Dermis microvascular lymphatic vessel endothelial cell (primary cell): Measurements from ENCODE around the gene NAGK. TPM values are rescaled to one million over a fixed set of nuclear protein-coding genes. Genes with fewer than 3 reads are reported as not detected.
"Not testable (repeated sequence)": the region's sequence is repeated elsewhere in the genome, so short reads cannot be mapped to it uniquely, and the experiment has no call there.

Source experiments
- DNase-seq, 2 donors: peaks; one replicate each; pipeline versions ENCODE4 v3.0.0 to v3.0.0-alpha.2; 2010; ENCODE audit warnings: low read depth in 2 of 2
- total RNA-seq: library from RNA; depleted of rRNA; stranded (reverse); fragments of >200 nt; gene quantifications from 2 replicates; pipeline ENCODE4 v1.2.1, GENCODE V29; 2014

NAGK gene
- total RNA-seq, 1 donor from 2014 or later, result 51.0 TPM

DNA sequence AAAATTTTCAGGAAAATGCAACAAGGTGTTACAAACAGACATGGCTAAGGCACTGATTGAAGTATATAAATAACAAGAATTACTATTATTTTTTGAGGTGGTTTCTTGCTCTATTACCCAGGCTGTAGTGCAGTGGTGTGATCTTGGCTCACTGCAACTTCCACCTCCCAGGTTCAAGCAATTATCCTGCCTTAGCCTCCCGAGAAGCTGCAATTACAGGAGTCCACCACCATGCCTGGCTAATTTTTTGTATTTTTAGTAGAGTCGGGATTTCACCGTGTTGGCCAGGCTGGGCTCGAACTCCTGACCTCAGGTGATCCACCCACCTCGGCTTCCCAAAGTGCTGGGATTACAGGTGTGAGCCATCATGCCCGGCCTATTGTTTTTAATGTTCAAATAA lies 38.0 kb downstream of the NAGK start:
- DNase-seq, result not testable (repeated sequence)

DNA sequence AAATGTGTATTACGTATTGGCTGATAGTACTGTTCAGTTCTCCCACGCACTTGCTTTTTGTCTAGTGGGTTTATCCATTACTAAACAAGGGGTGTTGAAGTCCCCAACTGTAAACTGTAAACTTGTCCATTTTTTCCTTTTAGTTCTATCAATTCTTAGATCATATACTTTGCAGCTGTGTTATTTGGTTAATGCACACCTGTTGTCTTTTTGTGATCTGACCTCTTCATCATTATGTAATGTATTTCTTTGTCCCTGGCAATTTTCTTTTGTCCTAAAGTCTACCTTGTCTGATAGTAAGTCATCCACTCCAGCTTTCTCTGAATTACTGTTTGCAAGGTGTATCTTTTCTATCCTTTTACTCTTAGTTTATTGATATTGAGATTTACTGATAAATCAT lies 39.6 kb downstream of the NAGK start:
- no peak for DNase-seq

DNA sequence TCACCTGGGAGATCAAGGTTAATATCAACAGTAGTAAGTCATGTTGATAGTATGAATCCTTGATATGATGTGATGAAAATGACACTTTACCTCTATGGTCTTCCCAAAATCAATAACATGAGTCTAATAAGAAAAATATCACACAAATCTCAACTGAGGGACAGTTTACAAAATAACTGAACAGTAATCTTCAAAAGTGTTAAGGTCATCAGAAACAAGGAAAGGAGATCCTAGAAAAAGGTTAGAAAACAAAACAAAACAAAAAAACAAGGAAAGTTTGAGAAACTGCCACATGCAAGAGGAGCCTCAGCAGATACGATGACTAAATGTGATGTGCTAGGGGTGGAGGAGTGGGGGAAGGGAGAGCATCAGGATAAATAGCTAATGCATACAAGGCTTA lies 45.4 kb downstream of the NAGK start:
- DNase-seq, result no peak

DNA sequence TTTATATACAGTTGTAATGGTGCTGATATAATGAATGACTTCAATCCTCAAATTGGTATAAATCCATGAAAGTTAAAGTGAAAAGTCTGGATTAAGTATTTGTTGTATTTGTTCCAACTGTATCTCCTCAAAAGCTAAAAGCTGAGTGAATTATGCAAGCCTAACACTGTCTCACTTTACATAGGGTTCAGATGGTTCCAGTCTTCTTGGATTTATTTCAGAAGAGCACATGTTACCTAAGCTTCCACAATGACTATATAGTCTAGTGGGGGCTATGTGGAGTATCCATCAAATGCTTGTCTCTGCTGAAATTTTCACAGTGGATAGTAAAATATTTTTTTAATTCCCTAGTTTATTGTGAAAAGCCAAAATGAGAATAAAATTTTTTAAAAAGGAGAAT lies 48.6 kb downstream of the NAGK start:
- no peak for DNase-seq

GRCh38 chr2:71120195-71120594 lies 51.7 kb downstream of the NAGK start:
- no peak for DNase-seq

DNA sequence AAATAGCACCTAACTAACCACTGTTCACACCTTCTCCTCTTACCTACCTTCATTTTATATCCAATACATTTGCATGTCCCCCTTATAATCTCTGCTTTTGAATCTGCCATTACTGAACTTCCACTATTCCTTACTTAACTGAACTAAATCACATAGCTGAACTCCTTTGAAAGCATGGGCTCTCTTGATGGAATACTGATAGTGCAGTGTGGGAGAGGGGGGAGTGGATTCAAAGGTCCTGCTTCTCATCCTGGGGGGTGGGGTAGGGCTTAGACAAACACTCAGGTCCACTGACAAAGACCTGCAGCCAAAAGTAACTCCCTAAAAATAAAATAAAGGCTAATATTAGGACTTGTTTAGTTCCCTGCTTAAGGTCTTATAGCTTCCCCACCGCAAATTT lies 53.0 kb downstream of the NAGK start:
- DNase-seq, result no peak

DNA sequence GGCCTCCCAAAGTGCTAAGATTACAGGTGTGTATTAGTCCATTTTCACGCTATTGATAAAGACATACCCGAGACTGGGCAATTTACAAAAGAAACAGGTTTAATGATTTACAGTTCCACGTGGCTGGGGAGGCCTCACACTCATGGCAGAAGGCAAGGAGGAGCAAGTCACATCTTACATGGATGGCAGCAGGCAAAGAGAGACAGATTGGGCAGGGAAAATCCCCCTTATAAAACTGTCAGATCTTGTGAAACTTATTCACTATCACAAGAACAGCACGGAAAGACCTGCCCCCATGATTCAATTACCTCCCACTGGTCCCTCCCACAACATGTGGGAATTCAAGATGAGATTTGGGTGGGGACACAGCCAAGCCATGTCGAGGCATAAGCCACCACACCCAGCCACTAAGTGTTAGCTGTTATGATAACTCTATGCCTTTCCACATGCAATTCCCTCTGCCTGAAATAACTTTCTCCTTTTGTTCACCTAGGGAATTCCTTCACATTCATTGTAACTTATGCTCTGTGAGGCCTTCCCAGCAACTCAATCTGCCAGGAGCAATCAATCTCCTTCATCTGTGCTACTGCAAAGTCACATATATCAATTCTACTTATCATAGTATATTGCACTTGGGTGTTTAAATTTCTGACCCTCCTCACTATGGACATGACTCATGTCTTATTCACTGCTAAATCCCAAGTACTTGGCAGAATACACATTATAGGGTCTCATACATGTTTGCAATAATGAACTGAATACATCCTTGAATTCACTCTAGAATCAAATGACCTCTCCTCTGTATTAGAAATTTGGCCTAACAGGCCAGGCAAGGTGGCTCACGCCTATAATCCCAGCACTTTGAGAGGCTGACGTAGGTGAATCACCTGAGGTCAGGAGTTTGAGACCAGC lies 54.2 kb downstream of the NAGK start:
- DNase-seq, result no peak

DNA sequence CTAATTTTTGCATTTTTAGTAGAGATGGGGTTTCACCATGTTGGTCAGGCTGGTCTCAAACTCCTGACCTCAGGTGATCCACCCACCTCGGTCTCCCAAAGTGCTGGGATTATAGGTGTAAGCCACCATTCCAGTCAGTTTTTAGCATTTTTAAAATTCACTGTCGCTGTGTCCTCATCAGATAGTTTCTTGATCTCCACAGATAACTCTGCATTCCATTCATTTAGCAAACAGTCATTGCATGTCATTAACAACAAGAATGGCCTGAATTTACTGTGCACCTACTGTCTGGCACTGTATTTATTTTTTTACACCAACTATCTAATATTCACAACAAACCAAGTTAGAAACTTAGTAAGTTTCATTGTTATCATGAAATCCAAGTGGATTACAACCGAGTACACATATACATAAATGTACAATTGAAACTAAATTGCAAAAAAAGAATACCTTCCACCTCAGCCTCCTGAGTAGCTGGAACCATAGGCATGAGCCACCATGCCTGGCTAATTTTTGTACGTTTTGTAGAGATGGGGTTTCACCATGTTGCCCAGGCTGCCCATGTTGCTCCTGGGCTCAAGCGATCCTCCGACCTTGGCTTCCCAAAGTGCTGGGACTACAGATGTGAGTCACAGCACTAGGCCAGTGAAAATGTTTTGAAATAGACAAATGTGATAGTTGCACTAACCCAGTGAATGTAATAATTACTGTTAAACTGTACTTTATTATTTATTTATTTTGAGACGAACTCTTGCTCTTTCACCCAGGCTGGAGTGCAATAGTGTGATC lies 57.3 kb downstream of the NAGK start:
- no peak for DNase-seq

DNA sequence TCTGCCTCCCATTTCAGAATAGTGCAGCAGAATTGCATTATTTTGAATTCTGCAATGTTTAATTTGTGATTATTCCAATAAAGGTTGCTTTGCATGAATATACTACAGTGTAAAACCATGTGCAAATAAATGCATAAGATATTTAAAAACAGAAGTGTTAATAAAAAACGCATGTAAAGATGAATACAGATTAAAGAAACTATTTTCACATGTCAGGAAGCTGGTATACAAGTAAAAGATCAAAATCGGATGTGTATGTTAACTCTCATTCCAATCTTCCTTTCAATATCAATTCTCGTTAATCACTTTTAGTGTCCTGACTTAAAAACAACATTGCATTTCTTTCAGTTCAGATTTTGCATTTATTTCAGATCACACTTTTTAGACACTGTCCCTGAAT lies 58.5 kb downstream of the NAGK start:
- DNase-seq, result no peak

Other genes starting within 250 kb of the NAGK start
- 0.13 TPM in 2 replicates for gene CLEC4F, start 248.0 kb upstream of the NAGK start, total RNA-seq
- under 0.01 TPM in 2 replicates for gene CD207, start 232.8 kb upstream of the NAGK start, total RNA-seq
- gene VAX2, start 168.1 kb upstream of the NAGK start, total RNA-seq, result not detected in 2 replicates
- 0.25 TPM in 1 of 2 replicates, not detected in the other for gene ATP6V1B1, start 132.7 kb upstream of the NAGK start, total RNA-seq
- 0.13 and 0.38 TPM in 2 replicates for gene ANKRD53, start 90.0 kb upstream of the NAGK start, total RNA-seq
- gene TEX261, start 73.8 kb upstream of the NAGK start, total RNA-seq, result 22.2 and 31.5 TPM in 2 replicates
- gene MCEE, start 61.6 kb downstream of the NAGK start, total RNA-seq, result 9.8 and 10.9 TPM in 2 replicates
- 10.6 and 11.7 TPM in 2 replicates for gene MPHOSPH10, start 62.0 kb downstream of the NAGK start, total RNA-seq
- 1.0 and 1.3 TPM in 2 replicates for gene PAIP2B, start 158.5 kb downstream of the NAGK start, total RNA-seq